NOMO-1 treated with dmso at 0.1 percent for 144 hours (cell line): Measurements from ENCODE around the gene PARD3.
"Not testable (repeated sequence)": the region's sequence is repeated elsewhere in the genome, so short reads cannot be mapped to it uniquely, and the experiment has no call there.

Source experiments
- DNase-seq: peaks from one replicate; lab custom pipeline; 2025; ENCODE audit not compliant: unreplicated experiment; lab: John Stamatoyannopoulos, UW

The PARD3 gene

GRCh38 chr10:34744590-34744989, 70.5 kb downstream of the PARD3 start:
- DNase-seq = no peak

- no peak for DNase-seq
Measured at GRCh38 chr10:34743814-34744213, 71.3 kb downstream of the PARD3 start.

GRCh38 chr10:34742456-34742855, 72.6 kb downstream of the PARD3 start:
- DNase-seq = no peak

GRCh38 chr10:34741087-34741486, 74.0 kb downstream of the PARD3 start:
- DNase-seq = not testable (repeated sequence)

- DNase-seq = no peak
Measured at GRCh38 chr10:34740321-34740720, 74.8 kb downstream of the PARD3 start.

GRCh38 chr10:34739915-34740314, 75.2 kb downstream of the PARD3 start:
- DNase-seq = no peak

- no peak for DNase-seq
Measured at GRCh38 chr10:34737772-34738169, 77.3 kb downstream of the PARD3 start.

- DNase-seq = no peak
Measured at GRCh38 chr10:34736976-34737771, 77.9 kb downstream of the PARD3 start.

GRCh38 chr10:34734918-34735317, 80.2 kb downstream of the PARD3 start:
- DNase-seq = no peak

- peak; percentile 11 for DNase-seq
Measured at GRCh38 chr10:34732926-34733325, 82.2 kb downstream of the PARD3 start.

GRCh38 chr10:34731885-34732701, 83.0 kb downstream of the PARD3 start:
- DNase-seq = no peak

- no peak for DNase-seq
Measured at GRCh38 chr10:34731213-34731612, 83.9 kb downstream of the PARD3 start.

- no peak for DNase-seq
Measured at GRCh38 chr10:34730726-34731125, 84.4 kb downstream of the PARD3 start.

- DNase-seq = no peak
Measured at GRCh38 chr10:34729619-34730018, 85.5 kb downstream of the PARD3 start.

GRCh38 chr10:34728361-34728760, 86.7 kb downstream of the PARD3 start:
- DNase-seq = no peak

- no peak for DNase-seq
Measured at GRCh38 chr10:34727595-34728033, 87.5 kb downstream of the PARD3 start.

GRCh38 chr10:34726862-34727261, 88.2 kb downstream of the PARD3 start:
- no peak for DNase-seq

- DNase-seq = no peak
Measured at GRCh38 chr10:34723750-34724149, 91.3 kb downstream of the PARD3 start.

GRCh38 chr10:34722404-34722803, 92.7 kb downstream of the PARD3 start:
- DNase-seq = no peak

- DNase-seq = no peak
Measured at GRCh38 chr10:34721208-34721840, 93.8 kb downstream of the PARD3 start.

- DNase-seq = no peak
Measured at GRCh38 chr10:34719746-34720145, 95.3 kb downstream of the PARD3 start.

- DNase-seq = no peak
Measured at GRCh38 chr10:34719328-34719727, 95.8 kb downstream of the PARD3 start.
